ENCODE data around the gene CCDC12. TPM values are rescaled to one million over a fixed set of nuclear protein-coding genes. Genes with fewer than 3 reads are reported as not detected.
A peak's percentile ranks its signal among the peaks of the same experiment; 100 is the strongest.

CCDC12 gene
- total and polyA plus RNA-seq, 9 of the 15 experiments (the other 6 are each of a cell fraction or from before 2014, with no cell fraction given): 8.9 to 201 (median 86.9) TPM

GRCh38 chr3:47016934-47017435, 40.4 kb upstream of the CCDC12 start (continued):
- TF ChIP-seq YY1 (IDR thresholded peaks at IDR 0.05; ENCODE audit: borderline replicate concordance in 1 of 3, control insufficient read depth in 1 of 3, extremely low read depth in 1 of 3, insufficient read depth in 3 of 3, insufficient read length in 1 of 3, insufficient replicate concordance in 2 of 3, low read depth in 1 of 3, low read length in 2 of 3): no peak
- TF ChIP-seq BCL6 (CRISPR knock-in tag; IDR thresholded peaks at IDR 0.05): no peak
- peak; percentile 71 for TF ChIP-seq ATF3 (IDR thresholded peaks at IDR 0.05)
- no peak for TF ChIP-seq ATF3 (CRISPR knock-in tag; conservative IDR thresholded peaks at IDR 0.05)
- TF ChIP-seq, protein P1, sequence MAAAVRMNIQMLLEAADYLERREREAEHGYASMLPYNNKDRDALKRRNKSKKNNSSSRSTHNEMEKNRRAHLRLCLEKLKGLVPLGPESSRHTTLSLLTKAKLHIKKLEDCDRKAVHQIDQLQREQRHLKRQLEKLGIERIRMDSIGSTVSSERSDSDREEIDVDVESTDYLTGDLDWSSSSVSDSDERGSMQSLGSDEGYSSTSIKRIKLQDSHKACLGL (CRISPR knock-in tag; IDR thresholded peaks at IDR 0.05; ENCODE audit: borderline replicate concordance, poor library complexity, severe bottlenecking): no peak
- TF ChIP-seq ZNF408 (CRISPR knock-in tag; IDR thresholded peaks at IDR 0.05; ENCODE audit: low read depth): no peak
- TF ChIP-seq KDM1A (IDR thresholded peaks at IDR 0.05): peak; percentile 82
- no peak for TF ChIP-seq ZFP30 (CRISPR knock-in tag; IDR thresholded peaks at IDR 0.05; ENCODE audit: borderline replicate concordance)
- TF ChIP-seq MTA1 (IDR thresholded peaks at IDR 0.05; ENCODE audit: borderline replicate concordance): no peak
- TF ChIP-seq, protein P2, sequence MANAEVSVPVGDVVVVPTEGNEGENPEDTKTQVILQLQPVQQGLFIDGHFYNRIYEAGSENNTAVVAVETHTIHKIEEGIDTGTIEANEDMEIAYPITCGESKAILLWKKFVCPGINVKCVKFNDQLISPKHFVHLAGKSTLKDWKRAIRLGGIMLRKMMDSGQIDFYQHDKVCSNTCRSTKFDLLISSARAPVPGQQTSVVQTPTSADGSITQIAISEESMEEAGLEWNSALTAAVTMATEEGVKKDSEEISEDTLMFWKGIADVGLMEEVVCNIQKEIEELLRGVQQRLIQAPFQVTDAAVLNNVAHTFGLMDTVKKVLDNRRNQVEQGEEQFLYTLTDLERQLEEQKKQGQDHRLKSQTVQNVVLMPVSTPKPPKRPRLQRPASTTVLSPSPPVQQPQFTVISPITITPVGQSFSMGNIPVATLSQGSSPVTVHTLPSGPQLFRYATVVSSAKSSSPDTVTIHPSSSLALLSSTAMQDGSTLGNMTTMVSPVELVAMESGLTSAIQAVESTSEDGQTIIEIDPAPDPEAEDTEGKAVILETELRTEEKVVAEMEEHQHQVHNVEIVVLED (CRISPR knock-in tag; IDR thresholded peaks at IDR 0.05): no peak
- TF ChIP-seq TBL1XR1 (IDR thresholded peaks at IDR 0.05; ENCODE audit: low read length in 2 of 2): peak in 1 of 2 experiments; percentile 60; a peak in 1 of 4 replicates
- no peak for TF ChIP-seq ZNF778 (CRISPR knock-in tag; IDR thresholded peaks at IDR 0.05)
- peak; percentile 62; the same call in 1 of the 2 replicates for TF ChIP-seq ZNF766 (CRISPR knock-in tag; conservative IDR thresholded peaks at IDR 0.05)
- no peak for TF ChIP-seq E4F1 (CRISPR knock-in tag; IDR thresholded peaks at IDR 0.05; ENCODE audit: borderline replicate concordance)
- no peak for TF ChIP-seq SMC3 (conservative IDR thresholded peaks at IDR 0.05; ENCODE audit: insufficient read depth, low read depth, low read length)
